Measurements from ENCODE around the gene DHX58. TPM values are rescaled to one million over a fixed set of nuclear protein-coding genes. Genes with fewer than 3 reads are reported as not detected.

Gene DHX58
- total and polyA plus RNA-seq, 10 donors: 20.9 to 41.2 (median 25.8) TPM

GRCh38 chr17:42068979-42069378 lies 43.5 kb downstream of the DHX58 start:
- no peaks in the 10 kb centered on the region for H3K36me3 ChIP-seq
- no peak overlapping the region for H3K27ac ChIP-seq
- 78 to 93% (median 82%) methylated on average over 2 to 3 of the region's 3 CpGs for WGBS, 5 donors
- H3K4me1 ChIP-seq: peaks cover 0 to 32% (median 16%) of the 10 kb centered on the region in 6 donors
- no peaks in the 10 kb centered on the region for H3K9me3 ChIP-seq
- H3K27me3 ChIP-seq (replicated peaks in 1 of 7): peaks cover 0 to 44% (median 16%) of the 10 kb centered on the region in 7 donors
- no peak for DNase-seq
- intact Hi-C loops (cut with DNase I; ENCODE audit: low total_unique reads): no loop called here
- TF ChIP-seq CTCF (IDR thresholded peaks at IDR 0.05 in 8 of 11, conservative IDR thresholded peaks at IDR 0.05 in 3 of 11): no peak
- no peak overlapping the region for H3K4me3 ChIP-seq

DNA sequence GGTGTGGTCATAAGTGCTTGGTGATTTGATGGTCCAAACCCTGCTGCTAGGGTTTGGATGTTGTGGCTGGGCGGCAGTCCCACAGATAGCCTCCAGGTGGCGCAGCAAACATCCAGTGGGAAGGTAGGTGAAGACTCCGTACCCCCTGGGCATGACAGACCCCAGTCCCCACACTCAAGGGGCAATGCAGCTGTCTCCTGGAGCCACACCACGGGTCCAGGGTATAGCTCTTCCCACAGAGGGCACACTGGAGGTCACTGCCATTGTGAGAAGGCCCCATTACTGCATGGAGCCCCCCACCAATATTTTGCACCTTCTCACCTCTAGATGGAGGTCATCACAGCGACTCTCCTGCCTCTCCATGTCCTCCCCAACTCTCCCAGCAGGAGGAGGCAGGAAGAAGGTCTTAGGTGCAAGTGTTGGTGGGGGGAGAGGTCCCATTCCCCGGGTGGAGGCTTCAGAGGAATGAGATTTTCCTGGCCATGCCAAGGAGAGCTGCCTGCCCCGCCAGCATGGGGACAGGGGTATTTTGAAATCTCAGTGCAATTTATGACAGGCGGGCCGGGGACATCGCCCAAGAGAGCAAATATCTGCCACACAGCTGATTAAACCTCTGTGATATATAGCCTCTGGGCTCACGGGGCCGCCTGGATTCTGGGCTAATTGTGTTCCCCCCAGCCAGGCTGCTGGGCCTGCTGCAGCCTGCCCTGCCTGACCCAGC lies 45.0 kb downstream of the DHX58 start:
- WGBS, 5 donors: 43 to 54% (median 47%) methylated on average over 11 to 12 of the region's 12 CpGs
- Histone ChIP-seq H3K4me1 (peaks cover 0 to 36% (median 14%) of the 10 kb centered on the region in 6 donors), H3K27ac (no peak overlapping the region), H3K27me3 (replicated peaks in 1 of 7) (peaks cover 0 to 30% (median 11%) of the 10 kb centered on the region in 7 donors), H3K9me3 (no peaks in the 10 kb centered on the region), H3K36me3 (no peaks in the 10 kb centered on the region), H3K4me3 (no peak overlapping the region)
- intact Hi-C loops (cut with DNase I; ENCODE audit: low total_unique reads): no loop called here
- DNase-seq: peak; percentile 88
- TF ChIP-seq POLR2A (IDR thresholded peaks at IDR 0.05) (no peak), CTCF (IDR thresholded peaks at IDR 0.05 in 8 of 11, conservative IDR thresholded peaks at IDR 0.05 in 3 of 11) (peak; percentile 69 to 97 (median 91))

DNA sequence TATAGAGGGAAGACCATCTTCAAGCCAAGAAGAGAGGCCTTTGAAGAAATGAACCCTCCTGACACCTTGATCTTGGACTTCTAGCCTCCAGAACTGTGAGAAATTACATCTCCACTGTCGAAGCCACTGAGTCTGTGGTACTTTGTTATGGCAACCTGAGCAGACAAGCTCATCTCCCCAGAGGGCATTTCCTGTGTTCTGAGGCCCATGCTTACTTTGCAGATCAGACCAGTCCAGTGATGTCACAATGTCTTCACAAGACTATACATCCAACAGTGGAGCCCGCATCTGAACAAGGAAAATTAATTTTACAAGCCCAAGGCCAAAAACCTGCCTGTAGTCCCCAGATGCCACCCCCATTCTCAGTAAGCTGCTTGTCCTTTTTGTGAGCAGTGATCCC lies 47.3 kb downstream of the DHX58 start:
- Histone ChIP-seq H3K9me3 (no peaks in the 10 kb centered on the region), H3K4me1 (peaks cover 0 to 25% (median 4%) of the 10 kb centered on the region in 6 donors), H3K4me3 (no peak overlapping the region), H3K27ac (no peak overlapping the region), H3K27me3 (replicated peaks in 1 of 7) (peaks cover 0 to 6% (median 0%) of the 10 kb centered on the region in 7 donors), H3K36me3 (no peaks in the 10 kb centered on the region)
- TF ChIP-seq POLR2A (IDR thresholded peaks at IDR 0.05) (no peak), CTCF (IDR thresholded peaks at IDR 0.05 in 8 of 11, conservative IDR thresholded peaks at IDR 0.05 in 3 of 11) (no peak), POLR2AphosphoS5 (IDR thresholded peaks at IDR 0.05) (no peak)
- intact Hi-C loops (cut with DNase I; ENCODE audit: low total_unique reads): no loop called here
- DNase-seq: no peak
- WGBS, 5 donors: 47 to 69% (median 60%) methylated on average over 2 of the region's 2 CpGs

DNA sequence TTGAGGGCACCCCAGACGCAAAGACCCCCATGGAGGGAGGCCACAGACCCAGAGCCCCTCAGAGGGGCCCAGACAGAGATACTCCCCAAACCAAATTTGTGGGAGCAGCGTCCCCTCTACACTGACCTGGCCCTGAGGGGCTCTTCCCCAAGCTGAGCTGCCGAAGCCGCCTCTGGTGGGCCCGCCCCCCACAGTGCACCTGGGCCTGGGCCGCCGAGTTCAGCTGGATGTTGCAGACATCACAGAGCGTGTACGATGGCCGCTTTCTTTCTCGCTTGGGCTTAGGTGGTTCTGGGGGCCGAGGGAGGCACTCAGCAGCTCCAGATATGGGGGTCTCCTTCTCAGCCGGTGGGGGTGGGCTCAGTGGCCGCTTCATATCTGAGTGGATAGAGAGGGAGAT lies 49.8 kb downstream of the DHX58 start:
- no peak overlapping the region for H3K4me3 ChIP-seq
- TF ChIP-seq CTCF (IDR thresholded peaks at IDR 0.05 in 8 of 11, conservative IDR thresholded peaks at IDR 0.05 in 3 of 11) (no peak), POLR2A (IDR thresholded peaks at IDR 0.05) (no peak), POLR2AphosphoS5 (IDR thresholded peaks at IDR 0.05) (no peak)
- H3K36me3 ChIP-seq: no peaks in the 10 kb centered on the region
- DNase-seq: no peak
- H3K27ac ChIP-seq: no peak overlapping the region
- intact Hi-C loops (cut with DNase I; ENCODE audit: low total_unique reads): no loop called here
- 87 to 93% (median 92%) methylated on average over 6 to 14 of the region's 14 CpGs for WGBS, 5 donors
- peaks cover 0 to 1% (median 0%) of the 10 kb centered on the region in 7 donors for H3K27me3 ChIP-seq (replicated peaks in 1 of 7)
- H3K4me1 ChIP-seq: peaks cover 0 to 25% (median 4%) of the 10 kb centered on the region in 6 donors
- no peaks in the 10 kb centered on the region for H3K9me3 ChIP-seq

Data from spleen (tissue), 11 donors.